Cortex of kidney (tissue), 1 donor: ENCODE results near the gene SEPSECS.

ENCODE experiments used
- DNase-seq: peaks from one replicate; lab custom pipeline; 2025; lab: John Stamatoyannopoulos, UW

SEPSECS gene

GRCh38 chr4:25081866-25082471, 78.3 kb downstream of the SEPSECS start:
- no peak for DNase-seq

GRCh38 chr4:25080571-25080970, 79.7 kb downstream of the SEPSECS start:
- no peak for DNase-seq

GRCh38 chr4:25078523-25078922, 81.7 kb downstream of the SEPSECS start:
- no peak for DNase-seq

GRCh38 chr4:25076625-25077398, 83.4 kb downstream of the SEPSECS start:
- no peak for DNase-seq

- DNase-seq: no peak
Observed at GRCh38 chr4:25075851-25076250, 84.4 kb downstream of the SEPSECS start.

- no peak for DNase-seq
Observed at GRCh38 chr4:25075129-25075528, 85.1 kb downstream of the SEPSECS start.

GRCh38 chr4:25070545-25070944, 89.7 kb downstream of the SEPSECS start:
- no peak for DNase-seq
